GM12878 (cell line): ENCODE data around the gene GCC1. TPM values are rescaled to one million over a fixed set of nuclear protein-coding genes. Genes with fewer than 3 reads are reported as not detected.
A peak's percentile ranks its signal among the peaks of the same experiment; 100 is the strongest.

Experiments used
- ATAC-seq: fragments of 200-7000 bp; cut with Tn5 transposase; 3 replicates; pipeline ENCODE4 v1.9.1; 2020; ENCODE audit warnings: mild to moderate bottlenecking, moderate library complexity
- BruUV-seq: library from RNA; stranded (reverse); fragments of 400-500 nt; replicated peaks from 2 replicates; lab custom pipeline; 2021; lab: Mats Ljungman, UMichigan
- CTCF ChIA-PET: fragments of 300-600 bp; sonication (Branson Sonifier 250); formaldehyde crosslinking; extraction: SDS; loops from one replicate; lab custom pipeline; 2021; ENCODE audit warnings: inconsistent platforms; lab: Yijun Ruan, JAX
- POLR2A ChIA-PET: fragments of 350-600 bp; formaldehyde crosslinking; extraction: SDS; loops from one replicate; lab custom pipeline; 2021; ENCODE audit warnings: inconsistent platforms; lab: Charles Lee
- RAD21 ChIA-PET: fragments of 300-600 bp; sonication (Branson Sonifier 250); formaldehyde crosslinking; loops from one replicate; lab custom pipeline; 2023; ENCODE audit warnings: antibody characterized with exemption; ENCODE audit not compliant: unreplicated experiment; lab: Charles Lee
- SMC1A ChIA-PET: fragments of 300-600 bp; sonication (Branson Sonifier 250); formaldehyde crosslinking; loops from one replicate; lab custom pipeline; 2023; ENCODE audit not compliant: unreplicated experiment, uncharacterized antibody; lab: Charles Lee
- DNase-seq: peaks from one replicate; pipeline ENCODE4 v3.0.0-alpha.2; 2011; ENCODE audit warnings: low read depth, low spot score
- FAIRE-seq: peaks from 3 replicates; lab custom pipeline; 2011; peaks lifted over from hg19 to GRCh38; lab: Jason Lieb, UNC
- H2AFZ ChIP-seq: 2 replicates; pipeline ENCODE4 v1.6.0; 2011; ENCODE audit warnings: low read depth, low read length, control low read depth; ENCODE audit not compliant: control insufficient read depth
- H3K27ac ChIP-seq: 2 replicates; pipeline ENCODE4 v1.5.1; 2011; ENCODE audit warnings: control low read depth; ENCODE audit not compliant: control insufficient read depth, insufficient read depth
- H3K27me3 ChIP-seq, 2 experiments: replicated peaks in 1 of 2; 2 replicates each; pipeline versions ENCODE4 v1.6.0 to v1.6.1; 2011; ENCODE audit warnings: low read length in 1 of 2; ENCODE audit not compliant: control insufficient read depth in 2 of 2, insufficient read depth in 2 of 2
- H3K36me3 ChIP-seq, 2 experiments: 2 replicates each; pipeline ENCODE4 v1.5.1; 2011; ENCODE audit warnings: low read length in 1 of 2; ENCODE audit not compliant: control insufficient read depth in 2 of 2, insufficient read depth in 2 of 2
- H3K4me1 ChIP-seq: 2 replicates; pipeline ENCODE4 v1.6.1; 2011; ENCODE audit warnings: mild to moderate bottlenecking, low read length, moderate library complexity, mixed read lengths; ENCODE audit not compliant: control insufficient read depth, insufficient read depth
- H3K4me2 ChIP-seq: 2 replicates; pipeline ENCODE4 v1.6.0; 2011; ENCODE audit warnings: control low read depth; ENCODE audit not compliant: control insufficient read depth, insufficient read depth
- H3K4me3 ChIP-seq: fragments of 200-600 bp; sonication (generic); 2 replicates; pipeline ENCODE4 v1.5.1; 2016
- H3K79me2 ChIP-seq: 2 replicates; pipeline ENCODE4 v1.6.0; 2011; ENCODE audit warnings: low read length; ENCODE audit not compliant: control insufficient read depth, insufficient read depth
- H3K9ac ChIP-seq: 2 replicates; pipeline ENCODE4 v1.8.0; 2011; ENCODE audit warnings: low read length, control low read depth, mixed read lengths; ENCODE audit not compliant: control insufficient read depth, insufficient read depth
- H3K9me3 ChIP-seq: replicated peaks from 3 replicates; pipeline ENCODE4 v1.5.1; 2011; ENCODE audit warnings: mild to moderate bottlenecking, low read length; ENCODE audit not compliant: control insufficient read depth, insufficient read depth
- H4K20me1 ChIP-seq: 2 replicates; pipeline ENCODE4 v1.6.0; 2011; ENCODE audit not compliant: control insufficient read depth, insufficient read depth
- NR2C2 ChIP-seq: IDR thresholded peaks from 2 replicates; pipeline ENCODE4 v1.6.1; 2011; ENCODE audit warnings: borderline replicate concordance, low read depth; ENCODE audit not compliant: control insufficient read depth, insufficient read length
- WGBS: methylation state at CpG from one replicate; pipeline ENCODE4 v1.1.6; 2016; ENCODE audit warnings: low lambda C conversion rate; ENCODE audit not compliant: insufficient replicate concordance, insufficient coverage; ENCODE audit errors: missing lambda C conversion rate; 5-methylcytosine and 5-hydroxymethylcytosine counted together
- in situ Hi-C: fragments of 300-500 bp; cut with MboI; formaldehyde crosslinking; loops from 9 replicates; pipeline ENCODE4 v1.14.3; 2018; ENCODE audit warnings: mixed read lengths
- intact Hi-C: fragments of 100-400 bp; cut with micrococcal nuclease; formaldehyde crosslinking; loops from one replicate; pipeline ENCODE4 v1.14.2; 2022; ENCODE audit not compliant: unreplicated experiment
- polyA plus RNA-seq, 11 experiments: library from polyadenylated mRNA; depleted of rRNA in 4 of 11; unstranded in 6 of 11; stranded (reverse) in 5 of 11; fragments of >200 nt; fragmentation: Nextera tagmentation in 4 of 11; fragmentation: Illumina TruSeq in 1 of 11; extraction: Ambion mirVana in 4 of 11; extraction: Trizol in 1 of 11; gene quantifications; 1 replicate in 1 of 11; 2 replicates in 10 of 11; pipeline versions ENCODE4 v1.2.1 to v1.2.3, GENCODE V29; 2011 to 2016; ENCODE audit warnings: inconsistent platforms in 2 of 11, missing spikeins in 2 of 11, low read depth in 1 of 11
- total RNA-seq, 4 experiments: library from RNA; depleted of rRNA in 3 of 4; stranded (reverse); fragments of >200 nt in 3 of 4; fragmentation: Illumina TruSeq in 1 of 4; extraction: Trizol in 1 of 4; gene quantifications; 2 replicates each; pipeline versions ENCODE4 v1.2.1 to v1.2.3, GENCODE V29; 2013 to 2021
- TF ChIP-seq, protein P1 (sequence below): IDR thresholded peaks from 2 replicates; pipeline ENCODE4 v1.6.1; 2011; ENCODE audit warnings: borderline replicate concordance, low read depth, mild to moderate bottlenecking, moderate library complexity, mixed read lengths, low read length; ENCODE audit not compliant: insufficient read depth; ENCODE audit errors: extremely low read length
- TF ChIP-seq, protein P2 (sequence below): fragments of 450-650 bp; IDR thresholded peaks from 2 replicates; pipeline ENCODE4 v1.6.1; 2017; ENCODE audit warnings: mild to moderate bottlenecking

GCC1 gene
- total and polyA plus RNA-seq, 10 of the 15 experiments (the other 5 are each of a cell fraction or from before 2014, with no cell fraction given) = 1.8 to 17.2 (median 9.0) TPM

DNA sequence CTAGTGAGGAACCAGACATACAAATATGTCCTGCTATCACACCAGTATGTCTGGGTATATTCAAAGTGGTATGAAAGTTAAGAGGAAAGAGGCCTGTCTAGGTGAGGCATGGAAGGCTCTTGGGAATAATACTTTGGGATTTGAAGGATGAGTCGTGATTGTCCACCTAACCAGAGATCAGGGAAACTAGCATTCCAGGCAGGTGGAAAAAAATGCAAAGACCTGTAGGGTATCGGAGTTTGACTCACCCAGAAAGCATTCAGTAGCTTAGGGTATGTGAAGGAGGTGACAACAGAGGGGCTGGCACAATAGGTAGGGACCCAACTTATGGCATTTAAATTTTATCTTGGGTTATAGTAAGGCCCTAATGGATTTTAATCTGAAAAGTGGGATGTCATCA is 950 bp upstream of the GCC1 start:
- Histone ChIP-seq H2AFZ (peak overlapping the region; percentile 94), H3K9me3 (no peaks in the 10 kb centered on the region)
- CTCF ChIA-PET = interaction anchor here (0.6 to 4.2 kb wide), 3 partner anchors 43 to 1322 kb away, joined by 3 to 17 read pairs (median 4); no protein-coding TSS in a partner anchor

More for the DNA sequence above, 950 bp upstream of the GCC1 start:
- in situ Hi-C loops (no loop called here), intact Hi-C loops (no loop called here)
- no TSS peak for BruUV-seq
- Histone ChIP-seq H3K9ac (no peak overlapping the region), H3K27ac (no peak overlapping the region), H3K27me3 (no peaks in the 10 kb centered on the region), H3K36me3 (peaks cover 5% of the 10 kb centered on the region in 2 experiments; a peak in 3 of 4 replicates), H3K4me1 (peaks cover 15% of the 10 kb centered on the region), H4K20me1 (no peaks in the 10 kb centered on the region), H3K4me2 (no peak overlapping the region), H3K4me3 (no peak overlapping the region), H3K79me2 (peaks cover 30% of the 10 kb centered on the region)
- TF ChIP-seq, protein P1, sequence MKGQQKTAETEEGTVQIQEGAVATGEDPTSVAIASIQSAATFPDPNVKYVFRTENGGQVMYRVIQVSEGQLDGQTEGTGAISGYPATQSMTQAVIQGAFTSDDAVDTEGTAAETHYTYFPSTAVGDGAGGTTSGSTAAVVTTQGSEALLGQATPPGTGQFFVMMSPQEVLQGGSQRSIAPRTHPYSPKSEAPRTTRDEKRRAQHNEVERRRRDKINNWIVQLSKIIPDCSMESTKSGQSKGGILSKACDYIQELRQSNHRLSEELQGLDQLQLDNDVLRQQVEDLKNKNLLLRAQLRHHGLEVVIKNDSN = no peak
- TF ChIP-seq NR2C2 = no peak
- TF ChIP-seq, protein P2, sequence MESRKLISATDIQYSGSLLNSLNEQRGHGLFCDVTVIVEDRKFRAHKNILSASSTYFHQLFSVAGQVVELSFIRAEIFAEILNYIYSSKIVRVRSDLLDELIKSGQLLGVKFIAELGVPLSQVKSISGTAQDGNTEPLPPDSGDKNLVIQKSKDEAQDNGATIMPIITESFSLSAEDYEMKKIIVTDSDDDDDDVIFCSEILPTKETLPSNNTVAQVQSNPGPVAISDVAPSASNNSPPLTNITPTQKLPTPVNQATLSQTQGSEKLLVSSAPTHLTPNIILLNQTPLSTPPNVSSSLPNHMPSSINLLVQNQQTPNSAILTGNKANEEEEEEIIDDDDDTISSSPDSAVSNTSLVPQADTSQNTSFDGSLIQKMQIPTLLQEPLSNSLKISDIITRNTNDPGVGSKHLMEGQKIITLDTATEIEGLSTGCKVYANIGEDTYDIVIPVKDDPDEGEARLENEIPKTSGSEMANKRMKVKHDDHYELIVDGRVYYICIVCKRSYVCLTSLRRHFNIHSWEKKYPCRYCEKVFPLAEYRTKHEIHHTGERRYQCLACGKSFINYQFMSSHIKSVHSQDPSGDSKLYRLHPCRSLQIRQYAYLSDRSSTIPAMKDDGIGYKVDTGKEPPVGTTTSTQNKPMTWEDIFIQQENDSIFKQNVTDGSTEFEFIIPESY = no peak
- FAIRE-seq = no peak
- SMC1A ChIA-PET = no interaction called here
- no peak for DNase-seq
- POLR2A ChIA-PET = interaction anchor here (1.0 to 2.5 kb wide), 3 partner anchors 31 to 80 kb away, joined by 5 to 6 read pairs (median 5); no protein-coding TSS in a partner anchor
- no peak for ATAC-seq
- RAD21 ChIA-PET = interaction anchor here (2.0 to 2.5 kb wide), 2 partner anchors 34 to 65 kb away, joined by 5 read pairs; no protein-coding TSS in a partner anchor
- WGBS = 48% methylated on average over 2 of the region's 2 CpGs
